CD4-positive, alpha-beta memory T cell (primary cell): ENCODE measurements around the gene CEP131. TPM values are rescaled to one million over a fixed set of nuclear protein-coding genes. Genes with fewer than 3 reads are reported as not detected.

Source experiments
- CTCF ChIA-PET: fragments of 350-600 bp; sonication (Branson Sonifier 250); formaldehyde crosslinking; loops from one replicate; lab custom pipeline; 2021; ENCODE audit warnings: inconsistent platforms; ENCODE audit not compliant: partially characterized antibody; lab: Charles Lee
- POLR2A ChIA-PET: fragments of 350-600 bp; sonication (Branson Sonifier 250); formaldehyde crosslinking; loops from one replicate; lab custom pipeline; 2021; ENCODE audit not compliant: partially characterized antibody; lab: Charles Lee
- DNase-seq, 5 donors: peaks; one replicate each; pipeline versions ENCODE4 v3.0.0 to v3.0.0-alpha.2; 2020 to 2022; ENCODE audit warnings: mixed read lengths in 1 of 5
- H3K27ac ChIP-seq: one replicate; pipeline ENCODE4 v1.7.0; 2013; ENCODE audit warnings: low read depth, low read length
- H3K27me3 ChIP-seq: 2 replicates; pipeline ENCODE4 v1.7.0; 2013; ENCODE audit warnings: mild to moderate bottlenecking, low read length, moderate library complexity; ENCODE audit not compliant: insufficient read depth
- H3K36me3 ChIP-seq: 2 replicates; pipeline ENCODE4 v1.7.0; 2013; ENCODE audit warnings: mild to moderate bottlenecking, low read length, moderate library complexity; ENCODE audit not compliant: insufficient read depth
- H3K4me1 ChIP-seq: 2 replicates; pipeline ENCODE4 v1.7.0; 2013; ENCODE audit warnings: mild to moderate bottlenecking, low read length, moderate library complexity; ENCODE audit not compliant: insufficient read depth
- H3K4me3 ChIP-seq, 2 donors: one replicate each; pipeline ENCODE4 v1.7.0; 2013; ENCODE audit warnings: low read length in 2 of 2, mild to moderate bottlenecking in 1 of 2
- H3K9me3 ChIP-seq, 2 donors: one replicate each; pipeline ENCODE4 v1.7.0; 2013; ENCODE audit warnings: low read length in 2 of 2, control low read depth in 1 of 2; ENCODE audit not compliant: control insufficient read depth in 1 of 2
- H3K27ac Mint-ChIP-seq, 7 donors: one replicate each; pipeline ENCODE4 v1.8.0; 2020 to 2021; ENCODE audit warnings: mixed read lengths in 7 of 7, mild to moderate bottlenecking in 6 of 7, inconsistent platforms in 3 of 7, moderate library complexity in 3 of 7
- H3K27me3 Mint-ChIP-seq, 2 donors: one replicate each; pipeline ENCODE4 v1.8.0; 2020 to 2021; ENCODE audit warnings: mixed read lengths in 2 of 2
- H3K36me3 Mint-ChIP-seq, 2 donors: one replicate each; pipeline ENCODE4 v1.8.0; 2020 to 2021; ENCODE audit warnings: mixed read lengths in 2 of 2, inconsistent platforms in 1 of 2, mild to moderate bottlenecking in 1 of 2
- H3K4me1 Mint-ChIP-seq, 4 donors: one replicate each; pipeline ENCODE4 v1.8.0; 2020 to 2021; ENCODE audit warnings: mixed read lengths in 4 of 4, mild to moderate bottlenecking in 1 of 4
- H3K4me3 Mint-ChIP-seq, 8 donors: one replicate each; pipeline ENCODE4 v1.8.0; 2020 to 2021; ENCODE audit warnings: mixed read lengths in 8 of 8, mild to moderate bottlenecking in 7 of 8, moderate library complexity in 6 of 8, inconsistent platforms in 3 of 8
- H3K9me3 Mint-ChIP-seq, 8 donors: one replicate each; pipeline ENCODE4 v1.8.0; 2020 to 2021; ENCODE audit warnings: mixed read lengths in 8 of 8, mild to moderate bottlenecking in 5 of 8, inconsistent platforms in 3 of 8, moderate library complexity in 1 of 8
- intact Hi-C: fragments of 100-400 bp; cut with micrococcal nuclease; formaldehyde crosslinking; loops from one replicate; pipeline ENCODE4 v1.15.1; 2023
- polyA plus RNA-seq, 2 donors: library from polyadenylated mRNA; unstranded; fragments of 300-500 nt; fragmentation: Illumina TruSeq; gene quantifications; one replicate each; pipeline ENCODE4 v1.2.3, GENCODE V29; 2021
- total RNA-seq, 2 experiments: library from RNA; stranded (reverse); gene quantifications; one replicate each; pipeline ENCODE4 v1.2.3, GENCODE V29; 2021

The CEP131 gene
- total RNA-seq: 10 to 100 TPM in 1 of 2 experiments, 1 to 10 TPM in 1; 9.6 to 10.5 TPM
- polyA plus RNA-seq: 1 to 10 TPM; 1.7 to 3.8 TPM

DNA sequence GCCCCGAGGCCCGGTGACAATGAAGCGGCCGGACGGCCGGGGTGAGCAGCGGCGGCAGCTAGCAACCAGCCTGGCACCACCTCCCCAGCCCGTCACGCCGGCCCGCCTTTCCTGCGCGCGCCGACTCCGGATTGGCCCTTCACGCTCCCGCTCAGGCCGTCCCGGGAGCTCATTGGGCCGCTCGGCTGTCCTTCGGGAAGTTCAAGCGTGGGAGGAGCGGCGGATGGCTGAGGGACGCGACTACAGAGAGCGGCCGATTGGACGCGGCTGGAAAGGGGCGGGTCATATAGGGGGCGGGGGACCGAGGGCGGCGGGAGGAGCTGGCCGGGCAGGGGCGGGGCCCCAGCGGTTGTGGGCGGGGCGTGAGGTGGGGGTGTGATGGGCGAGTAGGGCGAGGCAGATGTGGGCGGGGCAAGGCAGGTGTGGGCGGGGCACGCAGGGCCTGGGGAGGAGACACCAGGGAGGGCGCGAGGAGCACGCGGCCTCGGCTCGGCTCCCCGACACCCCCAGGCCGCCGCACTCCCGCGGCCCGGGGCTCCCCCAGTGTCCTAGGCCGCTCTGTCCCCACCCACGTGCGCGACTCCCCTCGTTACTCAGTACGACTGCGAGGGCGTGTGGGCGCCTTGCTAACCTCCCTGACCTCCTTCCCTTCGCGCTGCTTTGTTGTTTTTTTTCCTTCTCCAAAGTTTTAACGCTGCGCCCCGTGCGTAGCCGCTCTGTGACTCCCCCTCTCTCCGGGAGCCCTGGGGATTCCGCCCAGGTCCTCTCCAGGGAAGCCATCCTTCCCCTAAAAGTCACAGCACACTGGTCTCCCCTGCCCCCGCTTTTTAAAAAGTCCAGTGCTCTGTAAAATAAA, at the start of gene CEP131:
CEP131 (minus strand) TSS at position 60 of the 856 bp plus-strand sequence. CDS start 2,909 bp downstream, outside the sequence.
- Mint-ChIP-seq H3K36me3 (peaks cover 0 to 8% of the 10 kb centered on the region in 2 donors), H3K4me3 (peak within 1 kb of the TSS; percentile 73 to 85 (median 79)), H3K9me3 (peaks cover 0 to 2% (median 0%) of the 10 kb centered on the region in 8 donors), H3K27me3 (no peaks in the 10 kb centered on the region), H3K27ac (peak within 1 kb of the TSS in 5 of 7 donors; percentile 22 to 81 (median 75)), H3K4me1 (peaks cover 0 to 22% (median 17%) of the 10 kb centered on the region in 4 donors)
- POLR2A ChIA-PET: interaction anchor here (0.8 to 3.0 kb wide), 6 partner anchors 10 to 329 kb away, joined by 3 to 48 read pairs (median 6); partner anchors contain the start of genes ACTG1, FAAP100, NDUFAF8 and SLC38A10
- intact Hi-C loops: loop anchor here (1.0 kb wide), 2 partner anchors 16 to 72 kb away; partner anchors contain the start of genes NDUFAF8, SLC38A10 and TEPSIN
- Histone ChIP-seq H3K4me1 (peaks cover 18% of the 10 kb centered on the region), H3K27ac (peak within 1 kb of the TSS; percentile 54), H3K4me3 (peak within 1 kb of the TSS in 1 of 2 donors; percentile 50), H3K9me3 (no peaks in the 10 kb centered on the region), H3K36me3 (no peaks in the 10 kb centered on the region), H3K27me3 (no peaks in the 10 kb centered on the region)
- CTCF ChIA-PET: interaction anchor here (0.7 kb wide), 1 partner anchor 15 kb away, joined by 6 read pairs; the partner anchor contains the start of genes NDUFAF8 and TEPSIN
- DNase-seq: peak; percentile 98 to 99 (median 98)

DNA sequence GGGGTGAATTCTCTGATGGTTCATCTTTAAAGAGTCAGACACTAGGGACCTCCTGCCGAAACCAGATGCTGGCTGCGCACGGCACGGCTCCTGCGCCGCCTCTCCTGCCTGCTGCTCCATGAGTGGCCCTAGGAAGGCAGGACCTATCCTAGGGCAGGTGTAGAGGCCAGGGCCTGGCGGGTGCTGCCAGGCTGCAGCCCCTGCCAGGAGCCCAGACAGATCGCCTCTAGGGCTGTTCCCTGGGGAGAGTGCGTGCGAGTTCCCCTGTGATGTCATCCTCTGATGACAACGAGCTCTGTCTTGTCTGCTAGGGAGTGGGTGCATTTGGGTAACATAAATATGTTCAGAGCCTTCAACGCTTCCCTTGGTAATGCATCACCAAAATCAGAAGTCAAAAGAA, 48.5 kb upstream of the CEP131 start:
- H3K4me1 ChIP-seq: no peaks in the 10 kb centered on the region
- Mint-ChIP-seq H3K27me3 (no peaks in the 10 kb centered on the region), H3K4me1 (peaks cover 0 to 19% (median 8%) of the 10 kb centered on the region in 4 donors), H3K4me3 (no peak overlapping the region), H3K9me3 (no peaks in the 10 kb centered on the region), H3K36me3 (peaks cover 38 to 64% of the 10 kb centered on the region in 2 donors), H3K27ac (no peak overlapping the region)
- ChIA-PET POLR2A (no interaction called here), CTCF (no interaction called here)
- H3K9me3 ChIP-seq: no peaks in the 10 kb centered on the region
- H3K27ac ChIP-seq: no peak overlapping the region
- no peaks in the 10 kb centered on the region for H3K27me3 ChIP-seq
- H3K36me3 ChIP-seq: peaks cover 71% of the 10 kb centered on the region
- intact Hi-C loops: no loop called here
- DNase-seq: no peak
- H3K4me3 ChIP-seq: no peak overlapping the region

DNA sequence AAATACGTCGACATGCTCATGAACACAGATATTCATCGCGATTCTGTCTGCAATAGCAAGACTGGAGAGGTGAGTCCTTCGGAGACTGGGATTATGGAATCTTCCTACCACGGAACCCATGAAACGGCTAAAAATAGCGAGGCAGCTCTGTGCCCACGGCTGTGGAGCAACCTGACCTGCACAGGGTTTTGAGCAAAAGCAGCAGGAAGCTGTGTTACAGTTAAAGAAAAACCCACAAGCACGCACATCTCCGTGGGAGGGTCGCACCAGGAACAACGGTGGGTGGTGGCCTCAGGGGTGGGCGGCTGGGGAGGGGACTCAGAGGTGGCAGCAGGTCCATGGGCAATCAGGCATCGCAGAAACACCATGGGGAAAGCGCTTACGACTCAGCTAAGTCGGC, 47.5 kb upstream of the CEP131 start:
- no peaks in the 10 kb centered on the region for H3K4me1 ChIP-seq
- H3K27ac ChIP-seq: no peak overlapping the region
- Mint-ChIP-seq H3K4me1 (peaks cover 0 to 19% (median 8%) of the 10 kb centered on the region in 4 donors), H3K9me3 (no peaks in the 10 kb centered on the region), H3K36me3 (peaks cover 38 to 68% of the 10 kb centered on the region in 2 donors), H3K27me3 (no peaks in the 10 kb centered on the region), H3K27ac (peak overlapping the region in 1 of 7 donors; percentile 48), H3K4me3 (no peak overlapping the region)
- no peak overlapping the region for H3K4me3 ChIP-seq
- DNase-seq: no peak
- peaks cover 72% of the 10 kb centered on the region for H3K36me3 ChIP-seq
- intact Hi-C loops: no loop called here
- POLR2A ChIA-PET: no interaction called here
- CTCF ChIA-PET: no interaction called here
- H3K27me3 ChIP-seq: no peaks in the 10 kb centered on the region
- H3K9me3 ChIP-seq: no peaks in the 10 kb centered on the region

DNA sequence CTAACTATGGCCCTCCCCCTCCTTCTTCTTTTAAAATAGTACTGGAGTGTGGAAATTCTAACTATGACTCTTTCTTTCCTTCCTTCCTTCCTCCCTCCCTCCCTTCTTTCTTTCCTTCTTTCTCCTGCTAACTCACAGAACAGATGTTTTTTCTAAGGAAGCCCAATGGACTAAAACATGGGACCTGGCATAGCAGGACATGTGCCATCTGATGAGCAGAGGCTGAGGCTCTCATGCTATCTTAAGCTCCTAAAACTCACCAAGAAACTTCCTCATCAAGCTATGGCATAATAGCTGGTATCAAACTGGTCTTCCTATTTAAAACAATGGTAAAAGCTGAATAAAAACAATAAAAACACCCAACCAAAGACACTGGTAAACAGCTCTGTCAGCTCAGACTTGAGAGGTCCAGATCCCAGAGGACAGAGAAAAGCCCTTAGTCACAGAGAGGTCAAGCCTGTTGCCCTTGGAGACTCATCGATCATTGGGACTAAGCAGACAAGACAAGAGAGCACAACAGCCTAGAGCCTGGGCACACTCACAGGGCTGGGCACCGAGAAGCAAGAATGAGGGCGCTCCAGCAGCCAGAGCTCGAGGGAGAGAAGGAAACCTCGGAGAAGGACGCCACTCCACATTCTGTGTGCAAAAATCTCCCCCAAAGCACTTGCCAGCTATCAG, 44.8 kb upstream of the CEP131 start:
- no peak overlapping the region for H3K4me3 Mint-ChIP-seq
- intact Hi-C loops: no loop called here
- Histone ChIP-seq H3K9me3 (no peaks in the 10 kb centered on the region), H3K4me1 (no peaks in the 10 kb centered on the region), H3K27ac (no peak overlapping the region), H3K4me3 (no peak overlapping the region), H3K27me3 (no peaks in the 10 kb centered on the region), H3K36me3 (peaks cover 57% of the 10 kb centered on the region)
- no peaks in the 10 kb centered on the region for H3K9me3 Mint-ChIP-seq
- peaks cover 0 to 13% (median 5%) of the 10 kb centered on the region in 4 donors for H3K4me1 Mint-ChIP-seq
- no peak for DNase-seq
- H3K36me3 Mint-ChIP-seq: peaks cover 29 to 60% of the 10 kb centered on the region in 2 donors
- ChIA-PET POLR2A (no interaction called here), CTCF (no interaction called here)
- H3K27me3 Mint-ChIP-seq: no peaks in the 10 kb centered on the region
- peak overlapping the region in 4 of 7 donors; percentile 5 to 54 (median 26) for H3K27ac Mint-ChIP-seq

DNA sequence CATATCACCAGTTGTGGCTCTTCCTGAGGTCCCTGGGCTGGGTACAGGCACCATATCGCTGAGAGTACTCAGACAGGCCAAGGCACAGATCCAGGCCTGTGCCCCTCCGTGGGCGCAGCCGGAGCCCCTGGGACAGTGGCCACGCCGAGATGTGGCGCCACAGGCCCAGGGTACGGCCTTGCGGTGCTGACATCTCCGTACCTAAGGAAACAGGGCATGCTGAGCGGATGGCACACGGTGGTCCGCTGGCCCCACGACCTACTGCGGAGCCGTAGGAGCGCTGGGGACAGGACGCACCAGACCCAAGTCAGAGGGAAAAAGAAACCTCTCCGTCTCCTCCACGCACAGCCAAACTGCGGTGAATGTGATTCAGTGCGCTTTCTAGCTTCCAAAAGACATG, 42.8 kb upstream of the CEP131 start:
- Mint-ChIP-seq H3K27me3 (no peaks in the 10 kb centered on the region), H3K36me3 (peaks cover 25 to 59% of the 10 kb centered on the region in 2 donors), H3K9me3 (no peaks in the 10 kb centered on the region), H3K27ac (no peak overlapping the region), H3K4me1 (peaks cover 0 to 12% (median 5%) of the 10 kb centered on the region in 4 donors), H3K4me3 (no peak overlapping the region)
- Histone ChIP-seq H3K4me1 (no peaks in the 10 kb centered on the region), H3K36me3 (peaks cover 53% of the 10 kb centered on the region), H3K27ac (no peak overlapping the region), H3K27me3 (no peaks in the 10 kb centered on the region), H3K4me3 (no peak overlapping the region), H3K9me3 (no peaks in the 10 kb centered on the region)
- DNase-seq: no peak
- CTCF ChIA-PET: no interaction called here
- intact Hi-C loops: no loop called here
- POLR2A ChIA-PET: no interaction called here

DNA sequence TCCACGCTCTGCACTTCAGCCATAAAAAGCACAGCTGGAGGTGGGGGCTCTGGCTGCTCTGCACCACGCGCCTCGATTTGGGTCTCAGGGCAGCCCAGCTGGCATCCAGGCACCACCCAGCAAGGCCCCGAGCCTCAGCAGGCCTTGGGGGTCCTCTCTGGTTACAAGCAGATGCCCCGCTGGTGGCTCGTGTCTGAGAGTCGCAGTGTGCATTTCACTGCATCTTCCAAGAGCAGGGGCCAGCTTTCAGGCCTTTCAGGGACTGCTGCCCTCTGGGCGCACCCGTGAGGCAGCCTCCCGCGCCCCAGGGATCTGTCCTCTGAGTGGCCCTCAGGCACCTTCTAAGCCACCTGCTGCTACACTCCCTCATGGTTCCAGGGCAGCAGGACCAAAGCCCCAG, 41.9 kb upstream of the CEP131 start:
- Mint-ChIP-seq H3K4me1 (peaks cover 0 to 12% (median 5%) of the 10 kb centered on the region in 4 donors), H3K27me3 (no peaks in the 10 kb centered on the region), H3K36me3 (peaks cover 25 to 59% of the 10 kb centered on the region in 2 donors), H3K4me3 (no peak overlapping the region), H3K27ac (no peak overlapping the region), H3K9me3 (no peaks in the 10 kb centered on the region)
- no peak for DNase-seq
- no peaks in the 10 kb centered on the region for H3K9me3 ChIP-seq
- intact Hi-C loops: no loop called here
- no peaks in the 10 kb centered on the region for H3K4me1 ChIP-seq
- no peaks in the 10 kb centered on the region for H3K27me3 ChIP-seq
- H3K36me3 ChIP-seq: peaks cover 52% of the 10 kb centered on the region
- ChIA-PET CTCF (no interaction called here), POLR2A (no interaction called here)
- H3K27ac ChIP-seq: no peak overlapping the region
- H3K4me3 ChIP-seq: no peak overlapping the region
